GM12878 (cell line): Measurements from ENCODE around the gene PCBP4. TPM values are rescaled to one million over a fixed set of nuclear protein-coding genes. Genes with fewer than 3 reads are reported as not detected.

Source experiments
- EZH2 ChIP-seq: IDR thresholded peaks from 2 replicates; pipeline ENCODE4 v1.6.1; 2012; ENCODE audit warnings: low read depth, mild to moderate bottlenecking, control low read depth, inconsistent platforms, low read length, borderline replicate concordance; ENCODE audit not compliant: control insufficient read depth
- FOXK2 ChIP-seq: fragments of 450-650 bp; IDR thresholded peaks from 2 replicates; pipeline ENCODE4 v1.6.1; 2017; ENCODE audit warnings: mild to moderate bottlenecking, moderate library complexity
- GABPA ChIP-seq: IDR thresholded peaks from 2 replicates; pipeline ENCODE4 v1.6.1; 2014; ENCODE audit warnings: antibody characterized with exemption, low read depth, mild to moderate bottlenecking, inconsistent platforms
- MEF2B ChIP-seq: fragments of 450-650 bp; IDR thresholded peaks from 2 replicates; pipeline ENCODE4 v1.6.1; 2018; ENCODE audit warnings: mild to moderate bottlenecking, moderate library complexity; ENCODE audit not compliant: partially characterized antibody, poor library complexity, severe bottlenecking
- MTA3 ChIP-seq: IDR thresholded peaks from 2 replicates; pipeline ENCODE4 v1.6.1; 2012; ENCODE audit warnings: low read length, inconsistent platforms, borderline replicate concordance
- NFYB ChIP-seq: IDR thresholded peaks from 2 replicates; pipeline ENCODE4 v1.6.1; 2011; ENCODE audit warnings: low read depth, mild to moderate bottlenecking, low read length, improper control_type of control experiment, moderate library complexity; ENCODE audit not compliant: insufficient read depth
- POLR2AphosphoS2 ChIP-seq: IDR thresholded peaks from 2 replicates; pipeline ENCODE4 v1.6.1; 2011; ENCODE audit warnings: low read depth, mild to moderate bottlenecking, low read length, improper control_type of control experiment, moderate library complexity
- RCOR1 ChIP-seq: conservative IDR thresholded peaks from 2 replicates; pipeline ENCODE4 v1.6.1; 2012; ENCODE audit warnings: low read depth, low read length, improper control_type of control experiment
- TCF12 ChIP-seq: IDR thresholded peaks from 2 replicates; pipeline ENCODE4 v1.6.1; 2011; ENCODE audit warnings: low read depth, mild to moderate bottlenecking, low read length
- polyA plus RNA-seq, 11 experiments: library from polyadenylated mRNA; depleted of rRNA in 4 of 11; unstranded in 6 of 11; stranded (reverse) in 5 of 11; fragments of >200 nt; fragmentation: Nextera tagmentation in 4 of 11; fragmentation: Illumina TruSeq in 1 of 11; extraction: Ambion mirVana in 4 of 11; extraction: Trizol in 1 of 11; gene quantifications; 1 replicate in 1 of 11; 2 replicates in 10 of 11; pipeline versions ENCODE4 v1.2.1 to v1.2.3, GENCODE V29; 2011 to 2016; ENCODE audit warnings: inconsistent platforms in 2 of 11, missing spikeins in 2 of 11, low read depth in 1 of 11
- total RNA-seq, 4 experiments: library from RNA; depleted of rRNA in 3 of 4; stranded (reverse); fragments of >200 nt in 3 of 4; fragmentation: Illumina TruSeq in 1 of 4; extraction: Trizol in 1 of 4; gene quantifications; 2 replicates each; pipeline versions ENCODE4 v1.2.1 to v1.2.3, GENCODE V29; 2013 to 2021
- TF ChIP-seq, protein P1 (sequence below): fragments of 150-350 bp; IDR thresholded peaks from 2 replicates; pipeline ENCODE4 v1.6.1; 2016; ENCODE audit warnings: low read depth, low read length
- TF ChIP-seq, protein P2 (sequence below): fragments of 450-650 bp; IDR thresholded peaks from 2 replicates; pipeline ENCODE4 v1.6.1; 2016; ENCODE audit warnings: mild to moderate bottlenecking
- TF ChIP-seq, protein P3 (sequence below): IDR thresholded peaks from 2 replicates; pipeline ENCODE4 v1.6.1; 2011; ENCODE audit warnings: low read depth, mild to moderate bottlenecking, low read length, moderate library complexity, borderline replicate concordance; ENCODE audit errors: extremely low read depth
- TF ChIP-seq, protein P4 (sequence below): fragments of 450-650 bp; formaldehyde crosslinking; IDR thresholded peaks from 2 replicates; pipeline ENCODE4 v1.4.0; 2020; ENCODE audit warnings: mild to moderate bottlenecking, moderate library complexity
- TF ChIP-seq, protein P5 (sequence below): fragments of 450-650 bp; IDR thresholded peaks from 2 replicates; pipeline ENCODE4 v1.6.1; 2017; ENCODE audit warnings: mild to moderate bottlenecking, moderate library complexity

PCBP4 gene
- total and polyA plus RNA-seq, 10 of the 15 experiments (the other 5 are each of a cell fraction or from before 2014, with no cell fraction given): 0.05 to 14.5 (median 4.2) TPM

DNA sequence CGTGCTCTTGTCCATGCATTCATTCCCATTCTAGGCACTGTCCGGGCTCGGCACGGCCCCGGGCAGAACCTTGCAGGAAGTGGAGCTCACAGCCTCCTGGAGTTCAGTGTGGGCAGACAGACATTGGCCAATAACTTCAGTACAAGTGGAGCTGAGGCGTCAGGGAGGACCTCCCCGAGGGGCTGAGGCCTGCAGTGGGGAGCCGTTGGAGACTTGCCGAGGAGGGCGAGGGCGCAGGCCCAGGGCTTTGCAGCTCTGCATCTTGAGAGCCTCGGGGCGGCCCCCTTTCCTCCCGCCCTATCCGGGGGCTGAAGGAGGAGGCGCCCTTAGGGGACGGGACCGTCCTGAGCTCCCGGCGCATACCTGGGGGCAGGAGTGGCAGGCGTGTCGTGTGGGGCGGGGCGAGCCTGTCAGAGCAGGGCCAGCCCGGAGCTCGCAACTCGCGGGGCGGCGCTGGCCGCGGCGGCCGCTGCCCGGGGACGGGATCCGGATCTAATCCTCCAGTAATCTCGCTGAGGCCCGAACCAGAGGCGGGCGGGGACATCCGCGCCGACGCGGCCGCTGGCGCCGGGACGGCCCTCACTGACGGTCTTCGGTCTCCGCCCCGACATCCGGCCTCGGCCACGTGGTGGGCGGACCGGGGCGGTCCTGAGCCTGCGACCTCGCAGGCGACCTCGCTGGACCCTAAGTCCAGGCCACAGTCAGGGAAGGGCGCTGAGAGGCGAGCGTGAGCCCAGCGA is 15.8 kb upstream of the PCBP4 start, which contains the start of gene ACY1 (continued):
- no peak; the same call in 1 of the 2 replicates for TF ChIP-seq MTA3
- TF ChIP-seq GABPA: no peak
- TF ChIP-seq, protein P1, sequence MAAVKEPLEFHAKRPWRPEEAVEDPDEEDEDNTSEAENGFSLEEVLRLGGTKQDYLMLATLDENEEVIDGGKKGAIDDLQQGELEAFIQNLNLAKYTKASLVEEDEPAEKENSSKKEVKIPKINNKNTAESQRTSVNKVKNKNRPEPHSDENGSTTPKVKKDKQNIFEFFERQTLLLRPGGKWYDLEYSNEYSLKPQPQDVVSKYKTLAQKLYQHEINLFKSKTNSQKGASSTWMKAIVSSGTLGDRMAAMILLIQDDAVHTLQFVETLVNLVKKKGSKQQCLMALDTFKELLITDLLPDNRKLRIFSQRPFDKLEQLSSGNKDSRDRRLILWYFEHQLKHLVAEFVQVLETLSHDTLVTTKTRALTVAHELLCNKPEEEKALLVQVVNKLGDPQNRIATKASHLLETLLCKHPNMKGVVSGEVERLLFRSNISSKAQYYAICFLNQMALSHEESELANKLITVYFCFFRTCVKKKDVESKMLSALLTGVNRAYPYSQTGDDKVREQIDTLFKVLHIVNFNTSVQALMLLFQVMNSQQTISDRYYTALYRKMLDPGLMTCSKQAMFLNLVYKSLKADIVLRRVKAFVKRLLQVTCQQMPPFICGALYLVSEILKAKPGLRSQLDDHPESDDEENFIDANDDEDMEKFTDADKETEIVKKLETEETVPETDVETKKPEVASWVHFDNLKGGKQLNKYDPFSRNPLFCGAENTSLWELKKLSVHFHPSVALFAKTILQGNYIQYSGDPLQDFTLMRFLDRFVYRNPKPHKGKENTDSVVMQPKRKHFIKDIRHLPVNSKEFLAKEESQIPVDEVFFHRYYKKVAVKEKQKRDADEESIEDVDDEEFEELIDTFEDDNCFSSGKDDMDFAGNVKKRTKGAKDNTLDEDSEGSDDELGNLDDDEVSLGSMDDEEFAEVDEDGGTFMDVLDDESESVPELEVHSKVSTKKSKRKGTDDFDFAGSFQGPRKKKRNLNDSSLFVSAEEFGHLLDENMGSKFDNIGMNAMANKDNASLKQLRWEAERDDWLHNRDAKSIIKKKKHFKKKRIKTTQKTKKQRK: no peak
- TF ChIP-seq, protein P2, sequence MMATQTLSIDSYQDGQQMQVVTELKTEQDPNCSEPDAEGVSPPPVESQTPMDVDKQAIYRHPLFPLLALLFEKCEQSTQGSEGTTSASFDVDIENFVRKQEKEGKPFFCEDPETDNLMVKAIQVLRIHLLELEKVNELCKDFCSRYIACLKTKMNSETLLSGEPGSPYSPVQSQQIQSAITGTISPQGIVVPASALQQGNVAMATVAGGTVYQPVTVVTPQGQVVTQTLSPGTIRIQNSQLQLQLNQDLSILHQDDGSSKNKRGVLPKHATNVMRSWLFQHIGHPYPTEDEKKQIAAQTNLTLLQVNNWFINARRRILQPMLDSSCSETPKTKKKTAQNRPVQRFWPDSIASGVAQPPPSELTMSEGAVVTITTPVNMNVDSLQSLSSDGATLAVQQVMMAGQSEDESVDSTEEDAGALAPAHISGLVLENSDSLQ: peak; percentile 79
- TF ChIP-seq TCF12: no peak
- no peak for TF ChIP-seq FOXK2
- no peak for TF ChIP-seq RCOR1
- TF ChIP-seq, protein P3, sequence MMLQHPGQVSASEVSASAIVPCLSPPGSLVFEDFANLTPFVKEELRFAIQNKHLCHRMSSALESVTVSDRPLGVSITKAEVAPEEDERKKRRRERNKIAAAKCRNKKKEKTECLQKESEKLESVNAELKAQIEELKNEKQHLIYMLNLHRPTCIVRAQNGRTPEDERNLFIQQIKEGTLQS: peak; percentile 25; the same call in 1 of the 2 replicates
- TF ChIP-seq POLR2AphosphoS2: 0 out of 2 replicates have a peak, but pooled peaks have one; percentile 70
- TF ChIP-seq, protein P4, sequence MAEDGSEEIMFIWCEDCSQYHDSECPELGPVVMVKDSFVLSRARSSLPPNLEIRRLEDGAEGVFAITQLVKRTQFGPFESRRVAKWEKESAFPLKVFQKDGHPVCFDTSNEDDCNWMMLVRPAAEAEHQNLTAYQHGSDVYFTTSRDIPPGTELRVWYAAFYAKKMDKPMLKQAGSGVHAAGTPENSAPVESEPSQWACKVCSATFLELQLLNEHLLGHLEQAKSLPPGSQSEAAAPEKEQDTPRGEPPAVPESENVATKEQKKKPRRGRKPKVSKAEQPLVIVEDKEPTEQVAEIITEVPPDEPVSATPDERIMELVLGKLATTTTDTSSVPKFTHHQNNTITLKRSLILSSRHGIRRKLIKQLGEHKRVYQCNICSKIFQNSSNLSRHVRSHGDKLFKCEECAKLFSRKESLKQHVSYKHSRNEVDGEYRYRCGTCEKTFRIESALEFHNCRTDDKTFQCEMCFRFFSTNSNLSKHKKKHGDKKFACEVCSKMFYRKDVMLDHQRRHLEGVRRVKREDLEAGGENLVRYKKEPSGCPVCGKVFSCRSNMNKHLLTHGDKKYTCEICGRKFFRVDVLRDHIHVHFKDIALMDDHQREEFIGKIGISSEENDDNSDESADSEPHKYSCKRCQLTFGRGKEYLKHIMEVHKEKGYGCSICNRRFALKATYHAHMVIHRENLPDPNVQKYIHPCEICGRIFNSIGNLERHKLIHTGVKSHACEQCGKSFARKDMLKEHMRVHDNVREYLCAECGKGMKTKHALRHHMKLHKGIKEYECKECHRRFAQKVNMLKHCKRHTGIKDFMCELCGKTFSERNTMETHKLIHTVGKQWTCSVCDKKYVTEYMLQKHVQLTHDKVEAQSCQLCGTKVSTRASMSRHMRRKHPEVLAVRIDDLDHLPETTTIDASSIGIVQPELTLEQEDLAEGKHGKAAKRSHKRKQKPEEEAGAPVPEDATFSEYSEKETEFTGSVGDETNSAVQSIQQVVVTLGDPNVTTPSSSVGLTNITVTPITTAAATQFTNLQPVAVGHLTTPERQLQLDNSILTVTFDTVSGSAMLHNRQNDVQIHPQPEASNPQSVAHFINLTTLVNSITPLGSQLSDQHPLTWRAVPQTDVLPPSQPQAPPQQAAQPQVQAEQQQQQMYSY (CRISPR knock-in tag): no peak
- TF ChIP-seq EZH2: no peak
- no peak for TF ChIP-seq MEF2B
- TF ChIP-seq, protein P5, sequence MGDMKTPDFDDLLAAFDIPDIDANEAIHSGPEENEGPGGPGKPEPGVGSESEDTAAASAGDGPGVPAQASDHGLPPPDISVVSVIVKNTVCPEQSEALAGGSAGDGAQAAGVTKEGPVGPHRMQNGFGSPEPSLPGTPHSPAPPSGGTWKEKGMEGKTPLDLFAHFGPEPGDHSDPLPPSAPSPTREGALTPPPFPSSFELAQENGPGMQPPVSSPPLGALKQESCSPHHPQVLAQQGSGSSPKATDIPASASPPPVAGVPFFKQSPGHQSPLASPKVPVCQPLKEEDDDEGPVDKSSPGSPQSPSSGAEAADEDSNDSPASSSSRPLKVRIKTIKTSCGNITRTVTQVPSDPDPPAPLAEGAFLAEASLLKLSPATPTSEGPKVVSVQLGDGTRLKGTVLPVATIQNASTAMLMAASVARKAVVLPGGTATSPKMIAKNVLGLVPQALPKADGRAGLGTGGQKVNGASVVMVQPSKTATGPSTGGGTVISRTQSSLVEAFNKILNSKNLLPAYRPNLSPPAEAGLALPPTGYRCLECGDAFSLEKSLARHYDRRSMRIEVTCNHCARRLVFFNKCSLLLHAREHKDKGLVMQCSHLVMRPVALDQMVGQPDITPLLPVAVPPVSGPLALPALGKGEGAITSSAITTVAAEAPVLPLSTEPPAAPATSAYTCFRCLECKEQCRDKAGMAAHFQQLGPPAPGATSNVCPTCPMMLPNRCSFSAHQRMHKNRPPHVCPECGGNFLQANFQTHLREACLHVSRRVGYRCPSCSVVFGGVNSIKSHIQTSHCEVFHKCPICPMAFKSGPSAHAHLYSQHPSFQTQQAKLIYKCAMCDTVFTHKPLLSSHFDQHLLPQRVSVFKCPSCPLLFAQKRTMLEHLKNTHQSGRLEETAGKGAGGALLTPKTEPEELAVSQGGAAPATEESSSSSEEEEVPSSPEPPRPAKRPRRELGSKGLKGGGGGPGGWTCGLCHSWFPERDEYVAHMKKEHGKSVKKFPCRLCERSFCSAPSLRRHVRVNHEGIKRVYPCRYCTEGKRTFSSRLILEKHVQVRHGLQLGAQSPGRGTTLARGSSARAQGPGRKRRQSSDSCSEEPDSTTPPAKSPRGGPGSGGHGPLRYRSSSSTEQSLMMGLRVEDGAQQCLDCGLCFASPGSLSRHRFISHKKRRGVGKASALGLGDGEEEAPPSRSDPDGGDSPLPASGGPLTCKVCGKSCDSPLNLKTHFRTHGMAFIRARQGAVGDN: peak; percentile 58
- 0 out of 2 replicates have a peak, but pooled peaks have one; percentile 21 for TF ChIP-seq NFYB
